Measurements from ENCODE around the gene ACER2.
A peak's percentile ranks its signal among the peaks of the same experiment; 100 is the strongest.

Gene ACER2

DNA sequence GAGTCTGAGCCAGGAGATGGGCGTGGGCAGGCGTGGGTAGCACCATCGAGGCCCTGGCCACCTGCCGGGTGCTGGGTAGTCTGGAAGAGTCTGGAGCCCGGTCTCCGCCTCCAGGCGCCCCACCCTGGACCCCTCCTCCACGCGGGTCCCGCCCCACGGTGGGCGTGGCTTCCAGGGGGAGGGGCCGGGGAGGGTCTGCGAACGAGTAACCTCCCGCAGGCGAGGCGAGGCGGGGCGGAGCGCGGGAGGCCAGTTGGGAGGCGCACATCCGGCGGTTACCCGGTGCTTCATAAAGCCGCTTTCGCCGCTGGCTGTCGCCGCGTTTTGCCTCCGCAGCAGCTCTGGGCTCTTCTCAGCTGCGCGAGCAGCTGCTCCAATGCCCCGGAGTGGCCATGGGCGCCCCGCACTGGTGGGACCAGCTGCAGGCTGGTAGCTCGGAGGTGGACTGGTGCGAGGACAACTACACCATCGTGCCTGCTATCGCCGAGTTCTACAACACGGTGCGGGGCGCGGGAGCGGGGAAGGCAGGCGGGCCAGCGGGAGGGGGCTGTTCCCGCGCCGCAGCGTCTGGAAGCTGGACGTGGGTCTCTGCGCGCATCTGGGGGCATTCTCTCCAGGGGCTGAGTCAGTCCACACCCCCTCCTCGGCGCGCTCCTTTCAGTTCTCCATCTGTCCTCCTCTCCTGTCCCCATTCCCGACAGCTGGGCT, at the start of gene ACER2:
Gene ACER2, plus strand, starts transcription at position 317 of the 708 bp plus-strand sequence. Its CDS starts 76 bp downstream, at position 393.
- H3K27ac ChIP-seq = peak within 1 kb of the TSS; percentile 78
- peak; percentile 93 for DNase-seq (ENCODE audit: low spot score)
- TF ChIP-seq, protein P1, sequence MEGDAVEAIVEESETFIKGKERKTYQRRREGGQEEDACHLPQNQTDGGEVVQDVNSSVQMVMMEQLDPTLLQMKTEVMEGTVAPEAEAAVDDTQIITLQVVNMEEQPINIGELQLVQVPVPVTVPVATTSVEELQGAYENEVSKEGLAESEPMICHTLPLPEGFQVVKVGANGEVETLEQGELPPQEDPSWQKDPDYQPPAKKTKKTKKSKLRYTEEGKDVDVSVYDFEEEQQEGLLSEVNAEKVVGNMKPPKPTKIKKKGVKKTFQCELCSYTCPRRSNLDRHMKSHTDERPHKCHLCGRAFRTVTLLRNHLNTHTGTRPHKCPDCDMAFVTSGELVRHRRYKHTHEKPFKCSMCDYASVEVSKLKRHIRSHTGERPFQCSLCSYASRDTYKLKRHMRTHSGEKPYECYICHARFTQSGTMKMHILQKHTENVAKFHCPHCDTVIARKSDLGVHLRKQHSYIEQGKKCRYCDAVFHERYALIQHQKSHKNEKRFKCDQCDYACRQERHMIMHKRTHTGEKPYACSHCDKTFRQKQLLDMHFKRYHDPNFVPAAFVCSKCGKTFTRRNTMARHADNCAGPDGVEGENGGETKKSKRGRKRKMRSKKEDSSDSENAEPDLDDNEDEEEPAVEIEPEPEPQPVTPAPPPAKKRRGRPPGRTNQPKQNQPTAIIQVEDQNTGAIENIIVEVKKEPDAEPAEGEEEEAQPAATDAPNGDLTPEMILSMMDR (conservative IDR thresholded peaks at IDR 0.05; ENCODE audit: low read depth) = no peak
- ChIA-PET POLR2A (ENCODE audit: low non-redundant PET) (interaction anchor here (0.6 to 0.7 kb wide), 2 partner anchors 11 to 38 kb away, joined by 3 read pairs; no protein-coding TSS in a partner anchor), CTCF (interaction anchor here (0.7 kb wide), 1 partner anchor 85 kb away, joined by 3 read pairs; no protein-coding TSS in a partner anchor)

DNA sequence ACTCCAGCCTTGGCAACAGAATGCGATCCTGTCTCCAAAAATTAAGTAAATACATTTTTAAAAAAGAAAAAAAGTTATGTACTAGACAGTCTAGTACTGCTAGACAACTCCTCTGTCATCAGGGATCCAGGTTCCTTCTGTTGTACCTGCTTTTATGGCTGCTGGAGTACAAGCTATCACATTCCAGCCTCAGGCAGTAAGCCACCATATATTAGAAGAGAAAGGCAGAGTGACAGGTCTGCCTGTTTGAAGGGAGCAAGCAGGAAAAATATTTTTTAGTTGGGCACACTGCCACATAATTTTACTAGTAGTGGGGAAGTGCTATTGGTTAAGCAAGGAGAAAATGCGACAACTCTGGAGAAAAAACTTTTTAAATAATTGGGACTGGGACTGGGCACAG, 39.7 kb upstream of the ACER2 start:
- TF ChIP-seq, protein P1 (conservative IDR thresholded peaks at IDR 0.05; ENCODE audit: low read depth) = no peak
- ChIA-PET POLR2A (ENCODE audit: low non-redundant PET) (interaction anchor here (0.7 kb wide), 1 partner anchor 10 kb away, joined by 8 read pairs; no protein-coding TSS in a partner anchor), CTCF (no interaction called here)
- DNase-seq (ENCODE audit: low spot score) = no peak
- no peak overlapping the region for H3K27ac ChIP-seq

DNA sequence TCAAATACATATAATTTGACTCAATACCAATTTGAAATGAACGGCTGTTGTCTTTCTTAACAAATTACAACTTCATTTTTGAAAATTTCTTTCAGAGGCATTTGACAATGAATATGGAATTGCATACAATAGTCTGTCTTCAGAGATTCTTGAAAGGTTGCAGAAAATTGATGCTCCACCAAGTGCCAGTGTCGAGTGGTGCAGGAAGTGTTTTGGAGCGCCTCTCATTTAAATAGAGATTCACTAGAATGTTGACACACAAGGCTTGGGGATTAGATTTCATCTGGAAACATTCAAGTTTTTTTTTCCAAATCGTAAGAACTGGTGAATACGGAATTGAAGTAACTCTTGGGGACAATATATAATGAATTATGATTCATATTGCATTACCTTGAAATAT, 36.9 kb upstream of the ACER2 start:
- POLR2A ChIA-PET (ENCODE audit: low non-redundant PET) = no interaction called here
- no peak overlapping the region for H3K27ac ChIP-seq

DNA sequence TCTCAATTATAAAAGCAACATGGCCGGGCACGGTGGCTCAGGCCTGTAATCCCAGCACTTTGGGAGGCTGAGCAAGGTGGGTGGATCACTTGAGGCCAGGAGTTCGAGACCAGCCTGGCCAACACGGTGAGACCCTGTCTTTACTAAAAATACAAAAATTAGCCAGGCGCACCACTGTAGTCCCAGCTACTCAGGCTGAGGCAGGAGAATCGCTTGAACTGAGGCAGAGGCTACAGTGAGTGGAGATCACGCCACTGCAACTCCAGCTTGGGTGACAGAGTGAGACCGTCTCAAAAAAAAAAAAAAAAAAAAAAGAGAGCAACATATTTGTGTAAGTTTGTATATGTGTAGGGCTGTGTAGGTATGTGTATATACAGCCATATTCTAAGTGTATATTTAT, 36.2 kb upstream of the ACER2 start:
- CTCF ChIA-PET = no interaction called here
- peak overlapping the region; percentile 59 for H3K27ac ChIP-seq

More for the DNA sequence above, 36.9 kb upstream of the ACER2 start:
- TF ChIP-seq, protein P1 (conservative IDR thresholded peaks at IDR 0.05; ENCODE audit: low read depth) = peak; percentile 41; the same call in 1 of the 2 replicates
- CTCF ChIA-PET = no interaction called here
- peak; percentile 13 for DNase-seq (ENCODE audit: low spot score)

DNA sequence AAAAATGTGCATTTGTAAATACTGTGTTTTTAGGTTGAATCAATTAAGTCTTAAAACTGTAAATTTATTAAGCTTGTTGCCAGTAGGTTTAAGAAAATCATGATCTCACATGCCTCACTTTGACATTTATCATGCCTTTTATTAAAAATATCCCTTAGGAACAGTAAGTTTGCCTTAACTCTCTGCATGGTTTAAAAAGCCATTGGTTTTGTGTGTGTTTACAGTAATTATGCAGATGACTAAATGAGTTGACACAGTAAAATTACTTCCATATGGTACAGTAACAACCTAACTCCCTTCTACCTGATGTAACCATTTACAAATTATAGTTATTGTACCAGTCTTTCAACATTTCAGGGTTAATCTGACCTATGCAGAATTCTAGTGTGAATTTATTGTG, 35.3 kb upstream of the ACER2 start:
- CTCF ChIA-PET = no interaction called here
- no peak overlapping the region for H3K27ac ChIP-seq
- DNase-seq (ENCODE audit: low spot score) = no peak
- POLR2A ChIA-PET (ENCODE audit: low non-redundant PET) = no interaction called here
- TF ChIP-seq, protein P1 (conservative IDR thresholded peaks at IDR 0.05; ENCODE audit: low read depth) = no peak

More for the DNA sequence above, 36.2 kb upstream of the ACER2 start:
- TF ChIP-seq, protein P1 (conservative IDR thresholded peaks at IDR 0.05; ENCODE audit: low read depth) = no peak
- POLR2A ChIA-PET (ENCODE audit: low non-redundant PET) = no interaction called here
- no peak for DNase-seq (ENCODE audit: low spot score)

DNA sequence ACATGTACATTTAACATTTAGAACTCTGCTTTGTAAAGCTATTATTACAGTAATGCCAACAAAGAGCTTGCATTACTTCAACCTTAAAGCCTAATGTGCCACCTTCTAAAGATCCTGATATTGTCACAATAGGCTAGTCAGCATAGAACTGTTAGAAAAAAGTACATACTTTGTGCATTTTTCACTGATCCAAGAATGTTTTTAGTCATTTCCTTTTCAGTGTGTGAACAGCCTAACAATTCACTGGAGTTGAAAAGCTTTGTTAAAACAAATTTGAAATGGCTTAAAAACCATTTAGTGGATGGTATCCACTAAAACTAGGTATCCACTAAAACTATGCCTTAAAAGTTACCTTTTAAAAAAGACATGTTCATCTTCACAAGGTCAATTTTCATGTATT, 33.3 kb upstream of the ACER2 start:
- CTCF ChIA-PET = interaction anchor here (0.6 to 0.7 kb wide), 2 partner anchors 90 to 138 kb away, joined by 3 to 5 read pairs; no protein-coding TSS in a partner anchor
- TF ChIP-seq, protein P1 (conservative IDR thresholded peaks at IDR 0.05; ENCODE audit: low read depth) = no peak
- no peak overlapping the region for H3K27ac ChIP-seq
- POLR2A ChIA-PET (ENCODE audit: low non-redundant PET) = no interaction called here
- DNase-seq (ENCODE audit: low spot score) = no peak
